HepG2 (cell line): ENCODE results near the gene RAB14. TPM values are rescaled to one million over a fixed set of nuclear protein-coding genes. Genes with fewer than 3 reads are reported as not detected.

Experiments
- ATAC-seq: fragments of 200-7000 bp; cut with Tn5 transposase; 3 replicates; pipeline ENCODE4 v1.9.1; 2020; ENCODE audit warnings: mild to moderate bottlenecking, moderate library complexity
- BruUV-seq: library from RNA; stranded (reverse); fragments of 400-500 nt; replicated peaks from 2 replicates; lab custom pipeline; 2021; lab: Mats Ljungman, UMichigan
- CTCF ChIA-PET: fragments of 300-600 bp; formaldehyde crosslinking; extraction: SDS; loops from one replicate; lab custom pipeline; 2021; ENCODE audit warnings: low total read pairs, inconsistent platforms, low intra/inter-chr PET ratio; lab: Yijun Ruan, JAX
- POLR2A ChIA-PET: fragments of 350-600 bp; sonication (Branson Sonifier 250); formaldehyde crosslinking; loops from one replicate; lab custom pipeline; 2020; ENCODE audit warnings: antibody characterized with exemption, inconsistent platforms; lab: Yijun Ruan, JAX
- DNase-seq: peaks from one replicate; pipeline ENCODE4 v3.0.0-alpha.2; 2015; ENCODE audit warnings: low spot score
- FAIRE-seq: peaks from 3 replicates; lab custom pipeline; 2011; peaks lifted over from hg19 to GRCh38; lab: Jason Lieb, UNC
- H2AFZ ChIP-seq: one replicate; pipeline ENCODE4 v1.6.1; 2011; ENCODE audit warnings: low read length, inconsistent platforms
- H3K27ac ChIP-seq: fragments of 300-600 bp; 3 replicates; pipeline ENCODE4 v1.8.0; 2011; ENCODE audit warnings: mixed run types, mild to moderate bottlenecking, mixed read lengths, low read length, inconsistent platforms; ENCODE audit not compliant: insufficient read depth; ENCODE audit errors: extremely low read length
- H3K27me3 ChIP-seq, 2 experiments: fragments of 200-600 bp in 1 of 2; 2 replicates in 1 of 2; 3 replicates in 1 of 2; pipeline versions ENCODE4 v1.6.0 to v1.8.0; 2011; ENCODE audit warnings: low read length in 2 of 2, mild to moderate bottlenecking in 2 of 2, moderate library complexity in 2 of 2, inconsistent platforms in 1 of 2; ENCODE audit not compliant: insufficient read depth in 2 of 2, control insufficient read depth in 1 of 2
- H3K36me3 ChIP-seq, 2 experiments: fragments of 200-600 bp in 1 of 2; replicated peaks in 1 of 2; 2 replicates in 1 of 2; 3 replicates in 1 of 2; pipeline versions ENCODE4 v1.5.1 to v1.8.0; 2011; ENCODE audit warnings: low read length in 2 of 2, inconsistent platforms in 1 of 2; ENCODE audit not compliant: insufficient read depth in 2 of 2, control insufficient read depth in 1 of 2
- H3K4me1 ChIP-seq: 2 replicates; pipeline ENCODE4 v1.5.1; 2012; ENCODE audit warnings: low read length, inconsistent platforms; ENCODE audit not compliant: insufficient read depth
- H3K4me2 ChIP-seq: 2 replicates; pipeline ENCODE4 v1.6.0; 2011; ENCODE audit warnings: low read depth, low read length, inconsistent platforms
- H3K4me3 ChIP-seq, 3 experiments: fragments of 200-600 bp in 1 of 3; sonication (generic), shearing (Covaris generic) in 1 of 3; replicated peaks in 1 of 3; 2 replicates each; pipeline ENCODE4 v1.5.1; 2011 to 2016; ENCODE audit warnings: low read length in 3 of 3, inconsistent platforms in 2 of 3, low read depth in 2 of 3, mild to moderate bottlenecking in 2 of 3, control low read depth in 1 of 3, mixed read lengths in 1 of 3; ENCODE audit not compliant: insufficient read depth in 1 of 3
- H3K79me2 ChIP-seq: one replicate; pipeline ENCODE4 v1.6.1; 2011; ENCODE audit warnings: low read length, inconsistent platforms; ENCODE audit not compliant: insufficient read depth
- H3K9ac ChIP-seq: 2 replicates; pipeline ENCODE4 v1.6.0; 2011; ENCODE audit warnings: mild to moderate bottlenecking, low read depth, low read length, inconsistent platforms; ENCODE audit not compliant: insufficient read depth
- H3K9me3 ChIP-seq: 2 replicates; pipeline ENCODE4 v1.5.1; 2012; ENCODE audit warnings: mild to moderate bottlenecking, low read length
- H4K20me1 ChIP-seq: 2 replicates; pipeline ENCODE4 v1.6.0; 2011; ENCODE audit warnings: inconsistent platforms, mild to moderate bottlenecking, low read length, moderate library complexity; ENCODE audit not compliant: insufficient read depth
- ATRX ChIP-seq: sonication (generic); formaldehyde crosslinking; IDR thresholded peaks from 2 replicates; pipeline ENCODE4 v1.4.0; 2020; ENCODE audit warnings: missing genetic modification reagents, borderline replicate concordance
- HES4 ChIP-seq: sonication (generic); formaldehyde crosslinking; IDR thresholded peaks from 2 replicates; pipeline ENCODE4 v1.9.0; 2021; ENCODE audit warnings: mild to moderate bottlenecking, missing genetic modification reagents, borderline replicate concordance
- MTF1 ChIP-seq: sonication (generic); formaldehyde crosslinking; IDR thresholded peaks from 2 replicates; pipeline ENCODE4 v1.5.0; 2020; ENCODE audit warnings: missing genetic modification reagents
- NCOA2 ChIP-seq: sonication (generic); formaldehyde crosslinking; IDR thresholded peaks from 2 replicates; pipeline ENCODE4 v1.8.0; 2022; ENCODE audit warnings: inconsistent platforms
- NR3C1 ChIP-seq: sonication (generic); formaldehyde crosslinking; IDR thresholded peaks from 2 replicates; pipeline ENCODE4 v1.4.0; 2020; ENCODE audit warnings: missing genetic modification reagents
- RARG ChIP-seq: sonication (generic); formaldehyde crosslinking; IDR thresholded peaks from 2 replicates; pipeline ENCODE4 v1.4.0; 2020; ENCODE audit warnings: low read depth, mild to moderate bottlenecking, missing genetic modification reagents
- SMC3 ChIP-seq: IDR thresholded peaks from 2 replicates; pipeline ENCODE4 v1.6.1; 2011; ENCODE audit warnings: low read length, improper control_type of control experiment
- SPEN ChIP-seq: sonication (generic); formaldehyde crosslinking; IDR thresholded peaks from 2 replicates; pipeline ENCODE4 v1.5.1; 2020; ENCODE audit warnings: low read depth, mild to moderate bottlenecking, missing genetic modification reagents
- TEAD3 ChIP-seq: optimal IDR thresholded peaks from 2 replicates; pipeline ENCODE3; 2016; ENCODE audit warnings: borderline replicate concordance
- ZBTB39 ChIP-seq: sonication (generic); formaldehyde crosslinking; IDR thresholded peaks from 2 replicates; pipeline ENCODE4 v1.5.0; 2020; ENCODE audit warnings: missing genetic modification reagents
- ZBTB7B ChIP-seq: sonication (generic); formaldehyde crosslinking; IDR thresholded peaks from 2 replicates; pipeline ENCODE4 v1.4.0; 2020; ENCODE audit warnings: missing genetic modification reagents
- ZNF20 ChIP-seq: sonication (generic); formaldehyde crosslinking; IDR thresholded peaks from 2 replicates; pipeline ENCODE4 v1.4.0; 2020; ENCODE audit warnings: mild to moderate bottlenecking, moderate library complexity, missing genetic modification reagents
- ZNF264 ChIP-seq: sonication (generic); formaldehyde crosslinking; IDR thresholded peaks from 2 replicates; pipeline ENCODE4 v1.4.0; 2020; ENCODE audit warnings: missing genetic modification reagents
- ZNF337 ChIP-seq: sonication (generic); formaldehyde crosslinking; IDR thresholded peaks from 2 replicates; pipeline ENCODE4 v1.5.1; 2020; ENCODE audit warnings: missing genetic modification reagents, low read depth, mild to moderate bottlenecking, borderline replicate concordance
- ZNF605 ChIP-seq: sonication (generic); formaldehyde crosslinking; IDR thresholded peaks from 2 replicates; pipeline ENCODE4 v1.8.0; 2022; ENCODE audit warnings: mild to moderate bottlenecking, missing genetic modification reagents
- ZNF740 ChIP-seq: sonication (generic); formaldehyde crosslinking; IDR thresholded peaks from 2 replicates; pipeline ENCODE4 v1.4.0; 2020; ENCODE audit warnings: missing genetic modification reagents
- ZNF761 ChIP-seq: sonication (generic); formaldehyde crosslinking; conservative IDR thresholded peaks from 2 replicates; pipeline ENCODE4 v1.4.0; 2020; ENCODE audit warnings: mild to moderate bottlenecking, missing genetic modification reagents
- ZSCAN31 ChIP-seq: sonication (generic); formaldehyde crosslinking; IDR thresholded peaks from 2 replicates; pipeline ENCODE4 v1.5.0; 2020; ENCODE audit warnings: low read depth, mild to moderate bottlenecking, missing genetic modification reagents
- WGBS: methylation state at CpG from one replicate; pipeline ENCODE4 v1.1.6; 2017; ENCODE audit warnings: low lambda C conversion rate; 5-methylcytosine and 5-hydroxymethylcytosine counted together
- in situ Hi-C: cut with HindIII; loops from 2 replicates; pipeline ENCODE4 v1.10.0; 2017; ENCODE audit warnings: low pct_unique_long_range_greater_than_20kb; ENCODE audit not compliant: extremely low pct_ligation_motif_present
- intact Hi-C: fragments of 100-400 bp; cut with micrococcal nuclease; formaldehyde crosslinking; loops from one replicate; pipeline ENCODE4 v1.10.0; 2022; ENCODE audit not compliant: unreplicated experiment
- polyA plus RNA-seq, 8 experiments: library from polyadenylated mRNA; depleted of rRNA in 3 of 8; stranded (reverse) in 7 of 8; unstranded in 1 of 8; fragments of >200 nt; fragmentation: Illumina TruSeq in 4 of 8; extraction: Trizol in 4 of 8; gene quantifications; 2 replicates each; pipeline versions ENCODE4 v1.2.1 to v1.2.3, GENCODE V29; 2011 to 2016; ENCODE audit warnings: low read depth in 4 of 8, missing spikeins in 1 of 8, mixed read lengths in 1 of 8; ENCODE audit not compliant: insufficient read depth in 1 of 8
- total RNA-seq, 5 experiments: library from RNA; depleted of rRNA; stranded (reverse); fragments of >200 nt; fragmentation: Illumina TruSeq; extraction: Trizol; gene quantifications; 2 replicates each; pipeline ENCODE4 v1.2.3, GENCODE V29; 2016; ENCODE audit warnings: low read depth in 1 of 5

Gene RAB14
- total and polyA plus RNA-seq, 2 of the 13 experiments (the other 11 are each of a cell fraction or from before 2014, with no cell fraction given) = 17.4 to 19.3 TPM

- no peak for FAIRE-seq
- CTCF ChIA-PET = no interaction called here
- WGBS = 3% methylated on average over 5 of the region's 5 CpGs
Measured at GRCh38 chr9:121225240-121225639, 23.6 kb upstream of the RAB14 start.

GRCh38 chr9:121222524-121223171 is 21.0 kb upstream of the RAB14 start:
- H3K4me3 ChIP-seq = no peak overlapping the region
- no peaks in the 10 kb centered on the region for H4K20me1 ChIP-seq
- 0 out of 2 replicates have a peak overlapping the region, but pooled peaks have one; percentile 8 for H3K4me2 ChIP-seq
- CTCF ChIA-PET = interaction anchor here (1.4 to 1.8 kb wide), 2 partner anchors 10 to 177 kb away, joined by 5 to 6 read pairs; no protein-coding TSS in a partner anchor
- POLR2A ChIA-PET = no interaction called here
- no peak for FAIRE-seq
- H3K9ac ChIP-seq = no peak overlapping the region
- no peak overlapping the region for H2AFZ ChIP-seq
- 38% methylated on average over 10 of the region's 12 CpGs for WGBS
- H3K27ac ChIP-seq = no peak overlapping the region
- intact Hi-C loops (no loop called here), in situ Hi-C loops (loop anchor here (5.0 kb wide), 1 partner anchor 175 kb away; no protein-coding TSS in a partner anchor)
- DNase-seq = peak; percentile 49
- ATAC-seq = peak; percentile 50; the same call in 2 of the 3 replicates
- no peaks in the 10 kb centered on the region for H3K9me3 ChIP-seq
- H3K4me1 ChIP-seq = peaks cover 11% of the 10 kb centered on the region
- no peaks in the 10 kb centered on the region for H3K36me3 ChIP-seq
- BruUV-seq = no TSS peak
- H3K27me3 ChIP-seq = no peaks in the 10 kb centered on the region; a peak in 1 of 5 replicates
- no peaks in the 10 kb centered on the region for H3K79me2 ChIP-seq
- no peak for TF ChIP-seq HES4 (CRISPR knock-in tag)
- TF ChIP-seq NCOA2 = no peak
- peak; percentile 51 for TF ChIP-seq SMC3
- no peak for TF ChIP-seq ZBTB39 (CRISPR knock-in tag)
- TF ChIP-seq TEAD3 (CRISPR knock-in tag) = no peak
- no peak for TF ChIP-seq NR3C1 (CRISPR knock-in tag)
- no peak for TF ChIP-seq ATRX (CRISPR knock-in tag)
- no peak for TF ChIP-seq RARG (CRISPR knock-in tag)
- TF ChIP-seq ZNF605 = no peak
- no peak for TF ChIP-seq ZNF761
- peak; percentile 62; the same call in 1 of the 2 replicates for TF ChIP-seq ZNF740 (CRISPR knock-in tag)
- TF ChIP-seq ZSCAN31 (CRISPR knock-in tag) = no peak
- no peak for TF ChIP-seq SPEN (CRISPR knock-in tag)
- no peak for TF ChIP-seq ZBTB7B

More at GRCh38 chr9:121225240-121225639, 23.6 kb upstream of the RAB14 start:
- Histone ChIP-seq H3K4me2 (no peak overlapping the region), H4K20me1 (no peaks in the 10 kb centered on the region), H3K27me3 (no peaks in the 10 kb centered on the region), H2AFZ (no peak overlapping the region), H3K9me3 (no peaks in the 10 kb centered on the region), H3K4me3 (no peak overlapping the region), H3K79me2 (no peaks in the 10 kb centered on the region), H3K27ac (no peak overlapping the region), H3K36me3 (no peaks in the 10 kb centered on the region), H3K9ac (no peak overlapping the region), H3K4me1 (peaks cover 18% of the 10 kb centered on the region)
- TF ChIP-seq ZNF337 (no peak), ZNF20 (CRISPR knock-in tag) (no peak), MTF1 (no peak), ZNF264 (no peak)
- intact Hi-C loops (no loop called here), in situ Hi-C loops (no loop called here)
- ATAC-seq (peak; percentile 31; the same call in 1 of the 3 replicates), DNase-seq (no peak)
- BruUV-seq = no TSS peak
- POLR2A ChIA-PET = no interaction called here
